GM10248 (cell line): ENCODE data around the gene FOSB.

Source experiments
- CTCF ChIA-PET: fragments of 300-600 bp; sonication (Branson Sonifier 250); formaldehyde crosslinking; extraction: SDS; loops from one replicate; lab custom pipeline; 2021; ENCODE audit warnings: antibody characterized with exemption; lab: Yijun Ruan, JAX
- POLR2A ChIA-PET: fragments of 350-650 bp; sonication (Branson Sonifier 250); formaldehyde crosslinking; extraction: SDS; loops from one replicate; lab custom pipeline; 2020; ENCODE audit warnings: antibody characterized with exemption; lab: Yijun Ruan, JAX
- DNase-seq: peaks from one replicate; pipeline ENCODE4 v3.0.0; 2012; ENCODE audit errors: extremely low spot score
- TF ChIP-seq, protein P1 (sequence below): IDR thresholded peaks from 2 replicates; pipeline ENCODE4 v1.5.1; 2012; ENCODE audit warnings: mild to moderate bottlenecking, low read depth; ENCODE audit errors: extremely low read depth, missing control alignments, control extremely low read depth

Gene FOSB

GRCh38 chr19:45442778-45443461 is 24.9 kb upstream of the FOSB start:
- TF ChIP-seq, protein P1, sequence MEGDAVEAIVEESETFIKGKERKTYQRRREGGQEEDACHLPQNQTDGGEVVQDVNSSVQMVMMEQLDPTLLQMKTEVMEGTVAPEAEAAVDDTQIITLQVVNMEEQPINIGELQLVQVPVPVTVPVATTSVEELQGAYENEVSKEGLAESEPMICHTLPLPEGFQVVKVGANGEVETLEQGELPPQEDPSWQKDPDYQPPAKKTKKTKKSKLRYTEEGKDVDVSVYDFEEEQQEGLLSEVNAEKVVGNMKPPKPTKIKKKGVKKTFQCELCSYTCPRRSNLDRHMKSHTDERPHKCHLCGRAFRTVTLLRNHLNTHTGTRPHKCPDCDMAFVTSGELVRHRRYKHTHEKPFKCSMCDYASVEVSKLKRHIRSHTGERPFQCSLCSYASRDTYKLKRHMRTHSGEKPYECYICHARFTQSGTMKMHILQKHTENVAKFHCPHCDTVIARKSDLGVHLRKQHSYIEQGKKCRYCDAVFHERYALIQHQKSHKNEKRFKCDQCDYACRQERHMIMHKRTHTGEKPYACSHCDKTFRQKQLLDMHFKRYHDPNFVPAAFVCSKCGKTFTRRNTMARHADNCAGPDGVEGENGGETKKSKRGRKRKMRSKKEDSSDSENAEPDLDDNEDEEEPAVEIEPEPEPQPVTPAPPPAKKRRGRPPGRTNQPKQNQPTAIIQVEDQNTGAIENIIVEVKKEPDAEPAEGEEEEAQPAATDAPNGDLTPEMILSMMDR = no peak
- no peak for DNase-seq
- ChIA-PET POLR2A (interaction anchor here (1.0 kb wide), 1 partner anchor 25 kb away, joined by 4 read pairs; the partner anchor contains the start of gene FOSB), CTCF (interaction anchor here (1.2 to 8.7 kb wide), 4 partner anchors 12 to 43 kb away, joined by 3 to 87 read pairs (median 69); partner anchors contain the start of gene FOSB)

DNA sequence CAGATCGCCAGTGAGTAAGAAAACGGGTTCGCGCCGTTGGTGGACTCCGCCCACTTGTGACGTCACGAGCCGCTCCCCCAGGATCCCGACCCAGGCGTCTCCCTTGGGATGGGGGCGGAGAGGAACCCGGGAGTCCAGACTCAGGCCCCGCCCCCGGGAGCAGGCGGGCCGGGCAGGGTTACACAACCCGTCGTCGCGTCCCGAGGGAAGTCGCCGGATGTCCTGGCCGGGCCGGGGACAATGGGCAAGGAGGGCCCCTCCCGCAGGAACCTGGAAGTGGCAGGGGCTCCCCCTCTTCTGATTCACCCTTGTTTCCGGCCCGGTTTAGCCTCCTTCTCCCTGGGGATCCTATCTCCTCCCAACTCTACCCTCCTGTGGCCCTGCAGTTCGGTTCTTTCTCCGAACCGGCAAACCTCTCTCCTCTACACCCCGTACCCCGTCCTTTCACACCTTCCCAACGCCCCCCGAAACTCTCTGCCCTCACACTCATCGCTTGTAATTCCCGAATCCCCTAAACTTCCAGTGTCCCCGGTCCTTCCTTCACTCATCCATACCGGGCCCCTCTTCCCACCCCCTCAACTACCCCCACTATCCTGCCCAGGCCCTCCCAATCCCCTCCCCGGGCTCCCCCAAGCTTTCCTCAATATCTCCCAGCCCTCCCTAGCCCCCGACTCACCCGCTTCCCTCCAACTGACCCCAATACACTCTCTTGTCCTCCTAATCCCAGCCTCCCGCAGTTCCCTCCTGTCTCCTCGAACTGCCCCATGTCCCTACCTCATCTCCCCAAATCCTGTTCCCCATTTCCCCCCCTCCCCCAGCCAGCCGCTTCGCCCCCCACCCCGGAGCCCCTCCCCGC is 24.1 kb upstream of the FOSB start:
- POLR2A ChIA-PET = interaction anchor here (1.0 kb wide), 1 partner anchor 24 kb away, joined by 4 read pairs; the partner anchor contains the start of gene FOSB
- peak; percentile 69 for DNase-seq
- CTCF ChIA-PET = interaction anchor here (1.2 to 8.7 kb wide), 3 partner anchors 24 to 42 kb away, joined by 3 to 87 read pairs (median 80); partner anchors contain the start of gene FOSB
- TF ChIP-seq, protein P1 = no peak

- DNase-seq = peak; percentile 92
- CTCF ChIA-PET = interaction anchor here (0.8 to 8.7 kb wide), 9 partner anchors 10 to 41 kb away, joined by 3 to 87 read pairs (median 3); no protein-coding TSS in a partner anchor
- TF ChIP-seq, protein P1 = peak; percentile 25
- POLR2A ChIA-PET = interaction anchor here (0.6 kb wide), 1 partner anchor 9 kb away, joined by 5 read pairs; no protein-coding TSS in a partner anchor
Measured at GRCh38 chr19:45444318-45445041, 23.3 kb upstream of the FOSB start.

DNA sequence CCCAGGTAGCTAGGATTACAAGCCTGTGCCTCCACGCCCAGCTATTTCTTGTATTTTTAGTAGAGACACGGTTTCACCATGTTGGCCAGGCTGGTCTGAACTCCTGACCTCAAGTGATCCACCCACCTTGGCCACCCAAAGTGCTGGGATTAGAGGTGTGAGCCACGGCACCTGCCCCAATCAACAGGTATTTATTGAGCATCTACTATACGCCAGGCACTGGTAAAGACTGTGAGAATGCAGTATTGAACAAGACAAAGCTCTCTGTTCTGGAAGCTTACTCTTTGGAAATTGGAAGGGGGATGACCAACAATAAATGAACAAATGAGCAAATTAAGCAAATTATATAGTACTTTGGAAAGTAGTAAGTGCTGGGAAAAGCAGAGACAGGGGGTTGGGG is 22.7 kb upstream of the FOSB start:
- no peak for DNase-seq
- ChIA-PET POLR2A (interaction anchor here (0.6 to 1.5 kb wide), 3 partner anchors 8 to 33 kb away, joined by 3 to 5 read pairs (median 4); partner anchors contain the start of gene FOSB), CTCF (interaction anchor here (0.8 to 8.7 kb wide), 12 partner anchors 9 to 40 kb away, joined by 3 to 87 read pairs (median 4); partner anchors contain the start of gene FOSB)
- TF ChIP-seq, protein P1 = no peak

GRCh38 chr19:45446295-45446694 is 21.5 kb upstream of the FOSB start:
- TF ChIP-seq, protein P1 = peak; percentile 58
- POLR2A ChIA-PET = interaction anchor here (0.8 to 1.5 kb wide), 2 partner anchors 21 to 32 kb away, joined by 3 to 4 read pairs; partner anchors contain the start of gene FOSB
- CTCF ChIA-PET = interaction anchor here (0.8 to 8.7 kb wide), 12 partner anchors 10 to 53 kb away, joined by 3 to 87 read pairs (median 4); partner anchors contain the start of gene FOSB
- DNase-seq = peak; percentile 46
